ENCODE measurements around the gene AKAIN1. TPM values are rescaled to one million over a fixed set of nuclear protein-coding genes. Genes with fewer than 3 reads are reported as not detected.

Gene AKAIN1
- total RNA-seq, 4 donors from 2014 or later, result not detected

DNA sequence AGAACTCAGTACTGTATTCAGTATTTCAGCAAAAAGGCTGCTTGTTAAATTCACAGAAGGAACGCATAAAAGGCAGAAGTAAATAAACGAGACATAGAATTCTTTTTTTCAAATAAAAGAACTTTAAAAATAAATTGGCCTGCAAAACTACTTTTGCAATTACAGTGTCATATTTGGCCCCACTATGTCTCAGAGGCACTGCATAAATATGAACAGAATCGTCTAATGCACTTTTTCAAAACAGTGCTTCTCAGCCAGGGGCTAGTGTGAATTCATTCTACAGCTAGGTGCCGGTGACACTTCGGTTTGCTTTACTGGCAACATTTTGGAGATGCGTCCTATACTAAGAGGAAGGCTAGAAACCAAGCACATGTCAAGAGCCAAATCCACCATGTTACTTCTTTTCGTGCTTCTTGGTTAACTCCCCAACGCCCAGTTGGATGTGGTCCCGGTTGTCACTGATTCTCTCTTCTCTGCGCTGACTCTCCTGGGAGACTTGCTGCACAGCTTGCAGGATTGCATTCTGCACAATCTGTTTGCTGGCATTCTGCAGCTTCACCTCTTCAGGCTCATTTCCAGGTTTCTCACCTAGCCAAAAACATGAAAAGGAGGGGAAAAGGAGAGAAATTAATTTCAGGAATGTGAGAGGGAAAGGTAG lies 51.8 kb downstream of the AKAIN1 start:
- Histone ChIP-seq H3K4me3 (no peak overlapping the region), H3K27me3 (no peaks in the 10 kb centered on the region), H3K4me1 (no peaks in the 10 kb centered on the region), H3K9me3 (peaks cover 0 to 3% (median 0%) of the 10 kb centered on the region in 3 donors), H3K36me3 (no peaks in the 10 kb centered on the region), H3K27ac (no peak overlapping the region)
- ATAC-seq, result no peak
- TF ChIP-seq EP300 (IDR thresholded peaks at IDR 0.05) (no peak), POLR2AphosphoS5 (IDR thresholded peaks at IDR 0.05) (no peak), POLR2A (IDR thresholded peaks at IDR 0.05) (no peak)
- TF ChIP-seq, protein P1, sequence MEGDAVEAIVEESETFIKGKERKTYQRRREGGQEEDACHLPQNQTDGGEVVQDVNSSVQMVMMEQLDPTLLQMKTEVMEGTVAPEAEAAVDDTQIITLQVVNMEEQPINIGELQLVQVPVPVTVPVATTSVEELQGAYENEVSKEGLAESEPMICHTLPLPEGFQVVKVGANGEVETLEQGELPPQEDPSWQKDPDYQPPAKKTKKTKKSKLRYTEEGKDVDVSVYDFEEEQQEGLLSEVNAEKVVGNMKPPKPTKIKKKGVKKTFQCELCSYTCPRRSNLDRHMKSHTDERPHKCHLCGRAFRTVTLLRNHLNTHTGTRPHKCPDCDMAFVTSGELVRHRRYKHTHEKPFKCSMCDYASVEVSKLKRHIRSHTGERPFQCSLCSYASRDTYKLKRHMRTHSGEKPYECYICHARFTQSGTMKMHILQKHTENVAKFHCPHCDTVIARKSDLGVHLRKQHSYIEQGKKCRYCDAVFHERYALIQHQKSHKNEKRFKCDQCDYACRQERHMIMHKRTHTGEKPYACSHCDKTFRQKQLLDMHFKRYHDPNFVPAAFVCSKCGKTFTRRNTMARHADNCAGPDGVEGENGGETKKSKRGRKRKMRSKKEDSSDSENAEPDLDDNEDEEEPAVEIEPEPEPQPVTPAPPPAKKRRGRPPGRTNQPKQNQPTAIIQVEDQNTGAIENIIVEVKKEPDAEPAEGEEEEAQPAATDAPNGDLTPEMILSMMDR (IDR thresholded peaks at IDR 0.05), result no peak
- WGBS, 2 donors (ENCODE audit: low coverage in 1 of 2), result 85 to 88% methylated on average over 8 to 9 of the region's 10 CpGs

DNA sequence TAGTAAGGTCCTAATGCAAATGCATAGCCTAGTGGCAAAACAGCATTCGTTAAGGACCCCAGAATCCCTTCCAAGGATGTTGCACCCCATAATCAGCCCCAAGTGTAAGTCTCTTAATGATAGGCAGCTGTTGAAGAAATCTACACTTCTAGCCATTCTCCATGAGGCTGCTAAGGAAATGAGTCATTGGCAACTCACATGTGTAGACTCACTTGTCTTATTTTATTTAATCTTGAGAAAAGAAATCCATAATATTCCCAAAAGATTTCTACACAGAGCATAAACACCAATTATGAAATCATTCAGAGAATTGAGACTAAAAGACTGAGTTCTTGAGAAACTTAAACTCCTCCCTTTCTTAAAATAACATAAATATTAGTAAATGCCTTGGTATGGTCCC lies 52.4 kb downstream of the AKAIN1 start:
- no peak for ATAC-seq
- Histone ChIP-seq H3K27ac (no peak overlapping the region), H3K36me3 (no peaks in the 10 kb centered on the region), H3K27me3 (no peaks in the 10 kb centered on the region), H3K9me3 (peaks cover 0 to 3% (median 0%) of the 10 kb centered on the region in 3 donors), H3K4me1 (no peaks in the 10 kb centered on the region), H3K4me3 (no peak overlapping the region)
- TF ChIP-seq POLR2A (IDR thresholded peaks at IDR 0.05) (no peak), EP300 (IDR thresholded peaks at IDR 0.05) (no peak), POLR2AphosphoS5 (IDR thresholded peaks at IDR 0.05) (no peak)
- TF ChIP-seq, protein P1 (IDR thresholded peaks at IDR 0.05), result no peak
- WGBS, 2 donors (ENCODE audit: low coverage in 1 of 2), result 67 to 78% methylated on average over 1 of the region's 1 CpG

DNA sequence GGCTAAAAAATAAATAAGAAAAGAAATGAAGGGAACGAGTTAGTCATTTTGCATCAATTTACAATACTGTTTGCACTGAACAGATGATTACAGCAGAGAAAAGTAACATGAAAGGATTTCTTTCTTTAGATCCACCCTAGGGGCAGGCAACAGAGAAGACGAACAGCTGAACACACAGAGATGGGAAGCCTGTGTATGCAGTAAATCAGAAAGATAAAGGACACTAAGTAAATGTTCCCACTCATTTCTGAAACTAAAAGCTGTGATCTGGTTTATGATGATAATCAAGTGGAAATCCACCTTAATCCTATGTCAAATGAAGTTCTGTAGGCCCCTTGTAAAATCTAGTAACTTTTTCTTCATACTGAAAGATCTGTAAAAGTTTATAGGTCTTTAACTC lies 54.2 kb downstream of the AKAIN1 start:
- TF ChIP-seq, protein P1 (IDR thresholded peaks at IDR 0.05), result no peak
- TF ChIP-seq POLR2AphosphoS5 (IDR thresholded peaks at IDR 0.05) (no peak), EP300 (IDR thresholded peaks at IDR 0.05) (no peak), POLR2A (IDR thresholded peaks at IDR 0.05) (no peak)
- no peak overlapping the region for H3K27ac ChIP-seq
- H3K27me3 ChIP-seq, result no peaks in the 10 kb centered on the region
- WGBS, 2 donors (ENCODE audit: low coverage in 1 of 2), result 41 to 52% methylated on average over 2 of the region's 2 CpGs
- H3K4me3 ChIP-seq, result no peak overlapping the region
- H3K4me1 ChIP-seq, result no peaks in the 10 kb centered on the region
- ATAC-seq, result no peak
- no peaks in the 10 kb centered on the region for H3K36me3 ChIP-seq
- H3K9me3 ChIP-seq, result peaks cover 0 to 3% (median 0%) of the 10 kb centered on the region in 3 donors

DNA sequence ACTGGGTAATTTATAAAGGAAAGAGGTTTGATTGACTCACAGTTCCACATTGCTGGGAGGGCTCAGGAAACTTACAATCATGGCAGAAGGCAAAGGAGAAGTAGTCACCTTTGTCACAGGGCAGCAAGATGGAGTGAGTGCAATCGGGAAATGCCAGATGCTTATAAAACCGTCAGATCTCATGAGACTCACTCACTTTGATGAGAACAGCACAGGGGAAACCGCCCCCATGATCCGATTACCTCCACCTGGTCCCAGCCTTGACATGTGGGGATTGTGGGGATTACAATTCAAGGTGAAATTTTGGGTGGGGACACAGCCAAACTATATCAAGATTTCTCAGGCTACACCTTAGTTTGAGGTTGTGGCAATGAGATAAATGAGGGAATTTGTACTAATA lies 54.9 kb downstream of the AKAIN1 start:
- H3K4me3 ChIP-seq, result no peak overlapping the region
- 71% methylated on average over 4 of the region's 4 CpGs; no CpG with 5 or more reads in 1 of the 2 donors for WGBS, 2 donors (ENCODE audit: low coverage in 1 of 2)
- H3K36me3 ChIP-seq, result no peaks in the 10 kb centered on the region
- peaks cover 0 to 3% (median 0%) of the 10 kb centered on the region in 3 donors for H3K9me3 ChIP-seq
- no peaks in the 10 kb centered on the region for H3K27me3 ChIP-seq
- no peak overlapping the region for H3K27ac ChIP-seq
- TF ChIP-seq POLR2A (IDR thresholded peaks at IDR 0.05) (no peak), EP300 (IDR thresholded peaks at IDR 0.05) (no peak), POLR2AphosphoS5 (IDR thresholded peaks at IDR 0.05) (no peak)
- TF ChIP-seq, protein P1 (IDR thresholded peaks at IDR 0.05), result no peak
- H3K4me1 ChIP-seq, result no peaks in the 10 kb centered on the region
- ATAC-seq, result no peak

DNA sequence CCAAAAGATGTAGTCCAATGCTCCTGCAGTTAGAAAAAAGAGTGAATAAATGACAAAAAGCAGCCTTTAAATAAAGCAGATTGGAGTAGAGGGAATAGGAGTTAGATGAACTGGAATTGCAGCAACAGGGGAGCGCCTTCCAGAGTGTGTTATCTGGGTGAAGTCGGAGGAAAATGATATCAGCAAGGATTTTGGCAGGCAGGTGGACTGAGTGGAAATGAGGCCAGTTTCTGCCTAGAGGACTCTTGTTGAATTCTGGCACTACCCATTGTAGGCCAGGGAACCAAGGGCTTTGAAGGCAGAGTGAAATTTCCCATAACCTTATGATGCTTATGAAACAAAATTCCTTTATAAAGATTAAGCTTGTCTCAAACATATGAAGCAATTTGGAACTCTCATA lies 59.8 kb downstream of the AKAIN1 start:
- Histone ChIP-seq H3K36me3 (no peaks in the 10 kb centered on the region), H3K4me1 (no peaks in the 10 kb centered on the region), H3K27ac (no peak overlapping the region), H3K9me3 (no peaks in the 10 kb centered on the region), H3K4me3 (no peak overlapping the region), H3K27me3 (no peaks in the 10 kb centered on the region)
- 59 to 78% methylated on average over 2 of the region's 2 CpGs for WGBS, 2 donors (ENCODE audit: low coverage in 1 of 2)
- no peak for ATAC-seq
- TF ChIP-seq POLR2AphosphoS5 (IDR thresholded peaks at IDR 0.05) (no peak), EP300 (IDR thresholded peaks at IDR 0.05) (no peak), POLR2A (IDR thresholded peaks at IDR 0.05) (no peak)
- TF ChIP-seq, protein P1 (IDR thresholded peaks at IDR 0.05), result no peak

All from gastroesophageal sphincter (tissue), 4 donors.